Keratinocyte (primary cell): ENCODE data around the gene TSR3. TPM values are rescaled to one million over a fixed set of nuclear protein-coding genes. Genes with fewer than 3 reads are reported as not detected.

ENCODE experiments used
- DNase-seq: peaks from one replicate; pipeline ENCODE4 v3.0.0-alpha.2; 2011; ENCODE audit warnings: low read depth, missing footprints, low spot score
- FAIRE-seq: peaks from 2 replicates; lab custom pipeline; 2011; peaks lifted over from hg19 to GRCh38; lab: Jason Lieb, UNC
- H2AFZ ChIP-seq: 2 replicates; pipeline ENCODE4 v1.6.0; 2012; ENCODE audit warnings: low read length, control low read depth, inconsistent platforms; ENCODE audit not compliant: control insufficient read depth
- H3K27ac ChIP-seq: 2 replicates; pipeline ENCODE4 v1.5.1; 2011; ENCODE audit warnings: low read length; ENCODE audit not compliant: control insufficient read depth, insufficient read depth
- H3K27me3 ChIP-seq: 3 replicates; pipeline ENCODE4 v1.6.0; 2011; ENCODE audit warnings: low read length; ENCODE audit not compliant: control insufficient read depth, insufficient read depth; ENCODE audit errors: extremely low read depth
- H3K36me3 ChIP-seq, 2 experiments: 2 replicates in 1 of 2; 3 replicates in 1 of 2; pipeline ENCODE4 v1.5.1; 2011; ENCODE audit warnings: low read length in 2 of 2, mild to moderate bottlenecking in 1 of 2; ENCODE audit not compliant: control insufficient read depth in 2 of 2, insufficient read depth in 2 of 2; ENCODE audit errors: extremely low read depth in 1 of 2
- H3K4me1 ChIP-seq: 3 replicates; pipeline ENCODE4 v1.5.1; 2011; ENCODE audit warnings: low read length; ENCODE audit not compliant: control insufficient read depth, insufficient read depth; ENCODE audit errors: extremely low read depth
- H3K4me2 ChIP-seq: 3 replicates; pipeline ENCODE4 v1.6.0; 2011; ENCODE audit warnings: low read depth, low read length; ENCODE audit not compliant: control insufficient read depth, insufficient read depth; ENCODE audit errors: extremely low read depth
- H3K4me3 ChIP-seq, 3 experiments: fragments of 200-600 bp in 1 of 3; sonication (generic) in 1 of 3; 2 replicates in 2 of 3; 3 replicates in 1 of 3; pipeline ENCODE4 v1.5.1; 2011 to 2016; ENCODE audit warnings: low read length in 3 of 3, mild to moderate bottlenecking in 3 of 3, control low read depth in 2 of 3, inconsistent platforms in 1 of 3, low read depth in 1 of 3, mixed read lengths in 1 of 3, mixed run types in 1 of 3, moderate library complexity in 1 of 3; ENCODE audit not compliant: control insufficient read depth in 2 of 3, insufficient read depth in 2 of 3; ENCODE audit errors: extremely low read depth in 1 of 3
- H3K79me2 ChIP-seq: 2 replicates; pipeline ENCODE4 v1.6.0; 2012; ENCODE audit warnings: low read length; ENCODE audit not compliant: control insufficient read depth, insufficient read depth
- H3K9ac ChIP-seq: 3 replicates; pipeline ENCODE4 v1.6.0; 2011; ENCODE audit warnings: low read length; ENCODE audit not compliant: control insufficient read depth, insufficient read depth; ENCODE audit errors: extremely low read depth
- H3K9me1 ChIP-seq: 3 replicates; pipeline ENCODE4 v1.6.0; 2011; ENCODE audit warnings: low read length; ENCODE audit not compliant: control insufficient read depth, insufficient read depth; ENCODE audit errors: extremely low read depth
- H3K9me3 ChIP-seq: 2 replicates; pipeline ENCODE4 v1.5.1; 2012; ENCODE audit warnings: low read depth, low read length; ENCODE audit not compliant: control insufficient read depth
- H4K20me1 ChIP-seq: 3 replicates; pipeline ENCODE4 v1.6.0; 2011; ENCODE audit warnings: low read length; ENCODE audit not compliant: control insufficient read depth, insufficient read depth; ENCODE audit errors: extremely low read depth
- EZH2 ChIP-seq: IDR thresholded peaks from one replicate; pipeline ENCODE4 v1.6.1; 2012; ENCODE audit warnings: inconsistent platforms, mild to moderate bottlenecking, low read length, moderate library complexity
- dilution Hi-C: fragments of 300-500 bp; cut with MboI; formaldehyde crosslinking; loops from one replicate; pipeline ENCODE4 v1.7.0; 2020; ENCODE audit warnings: low sequenced_read_pairs; ENCODE audit not compliant: extremely low pct_ligation_motif_present
- polyA plus RNA-seq, 5 experiments: library from polyadenylated mRNA; depleted of rRNA in 3 of 5; stranded (reverse) in 3 of 5; stranded (forward) in 1 of 5; unstranded in 1 of 5; fragments of >200 nt; gene quantifications; 1 replicate in 1 of 5; 2 replicates in 3 of 5; 3 replicates in 1 of 5; pipeline versions ENCODE4 v1.2.1 to v1.2.3, GENCODE V29; 2011 to 2012; ENCODE audit warnings: missing spikeins in 2 of 5, low read depth in 1 of 5, low replicate concordance in 1 of 5
- TF ChIP-seq, protein P1 (sequence below), 3 experiments: IDR thresholded peaks in 1 of 3; conservative IDR thresholded peaks in 1 of 3; optimal IDR thresholded peaks in 1 of 3; 2 replicates in 2 of 3; 3 replicates in 1 of 3; pipeline versions ENCODE3 to v1.5.1; 2011; ENCODE audit warnings: low read length in 3 of 3, mild to moderate bottlenecking in 3 of 3, moderate library complexity in 2 of 3, control low read depth in 1 of 3, inconsistent platforms in 1 of 3; ENCODE audit not compliant: insufficient read depth in 2 of 3; ENCODE audit errors: extremely low read depth in 1 of 3

The TSR3 gene
- polyA plus RNA-seq, 1 donor (not counting 4 experiments of a cell fraction or from before 2014, with no cell fraction given): 33.0 TPM

DNA sequence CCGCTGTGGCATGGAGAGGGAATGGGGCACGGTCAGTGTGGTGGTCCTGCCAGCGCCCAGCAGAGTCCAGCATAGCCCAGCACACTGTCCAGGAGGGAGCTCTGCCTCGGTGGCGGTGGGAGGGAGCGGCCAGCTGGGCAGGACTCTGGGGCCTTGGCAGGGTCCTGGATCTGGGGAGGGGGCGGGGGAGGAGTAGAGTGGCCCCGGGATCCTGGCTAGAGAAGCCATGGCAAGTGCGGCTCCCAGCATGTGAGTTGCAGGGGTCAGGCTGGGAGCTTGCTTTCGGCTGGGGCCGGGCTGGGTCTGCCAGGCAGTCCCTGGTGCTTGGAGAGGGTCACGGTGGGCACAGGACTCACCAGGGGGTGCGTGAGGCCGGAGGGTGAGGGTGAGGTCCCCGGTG lies 3.9 kb upstream of the TSR3 start:
- Histone ChIP-seq H2AFZ (no peak overlapping the region), H3K36me3 (peaks cover 0 to 1% of the 10 kb centered on the region in 2 experiments), H3K4me2 (no peak overlapping the region), H3K9me3 (no peaks in the 10 kb centered on the region), H3K9ac (no peak overlapping the region), H3K4me1 (peaks cover 14% of the 10 kb centered on the region), H4K20me1 (no peaks in the 10 kb centered on the region), H3K27ac (no peak overlapping the region), H3K4me3 (no peak overlapping the region), H3K27me3 (no peaks in the 10 kb centered on the region), H3K9me1 (peaks cover 4% of the 10 kb centered on the region), H3K79me2 (peaks cover 65% of the 10 kb centered on the region)
- FAIRE-seq (no peak), DNase-seq (no peak)
- dilution Hi-C loops: no loop called here
- TF ChIP-seq, protein P1, sequence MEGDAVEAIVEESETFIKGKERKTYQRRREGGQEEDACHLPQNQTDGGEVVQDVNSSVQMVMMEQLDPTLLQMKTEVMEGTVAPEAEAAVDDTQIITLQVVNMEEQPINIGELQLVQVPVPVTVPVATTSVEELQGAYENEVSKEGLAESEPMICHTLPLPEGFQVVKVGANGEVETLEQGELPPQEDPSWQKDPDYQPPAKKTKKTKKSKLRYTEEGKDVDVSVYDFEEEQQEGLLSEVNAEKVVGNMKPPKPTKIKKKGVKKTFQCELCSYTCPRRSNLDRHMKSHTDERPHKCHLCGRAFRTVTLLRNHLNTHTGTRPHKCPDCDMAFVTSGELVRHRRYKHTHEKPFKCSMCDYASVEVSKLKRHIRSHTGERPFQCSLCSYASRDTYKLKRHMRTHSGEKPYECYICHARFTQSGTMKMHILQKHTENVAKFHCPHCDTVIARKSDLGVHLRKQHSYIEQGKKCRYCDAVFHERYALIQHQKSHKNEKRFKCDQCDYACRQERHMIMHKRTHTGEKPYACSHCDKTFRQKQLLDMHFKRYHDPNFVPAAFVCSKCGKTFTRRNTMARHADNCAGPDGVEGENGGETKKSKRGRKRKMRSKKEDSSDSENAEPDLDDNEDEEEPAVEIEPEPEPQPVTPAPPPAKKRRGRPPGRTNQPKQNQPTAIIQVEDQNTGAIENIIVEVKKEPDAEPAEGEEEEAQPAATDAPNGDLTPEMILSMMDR (optimal IDR thresholded peaks at IDR 0.05 in 1 of 3, IDR thresholded peaks at IDR 0.05 in 1 of 3, conservative IDR thresholded peaks at IDR 0.05 in 1 of 3; ENCODE audit: extremely low read depth in 1 of 3, insufficient read depth in 2 of 3, low read length in 3 of 3): no peak
- TF ChIP-seq EZH2: no peak

DNA sequence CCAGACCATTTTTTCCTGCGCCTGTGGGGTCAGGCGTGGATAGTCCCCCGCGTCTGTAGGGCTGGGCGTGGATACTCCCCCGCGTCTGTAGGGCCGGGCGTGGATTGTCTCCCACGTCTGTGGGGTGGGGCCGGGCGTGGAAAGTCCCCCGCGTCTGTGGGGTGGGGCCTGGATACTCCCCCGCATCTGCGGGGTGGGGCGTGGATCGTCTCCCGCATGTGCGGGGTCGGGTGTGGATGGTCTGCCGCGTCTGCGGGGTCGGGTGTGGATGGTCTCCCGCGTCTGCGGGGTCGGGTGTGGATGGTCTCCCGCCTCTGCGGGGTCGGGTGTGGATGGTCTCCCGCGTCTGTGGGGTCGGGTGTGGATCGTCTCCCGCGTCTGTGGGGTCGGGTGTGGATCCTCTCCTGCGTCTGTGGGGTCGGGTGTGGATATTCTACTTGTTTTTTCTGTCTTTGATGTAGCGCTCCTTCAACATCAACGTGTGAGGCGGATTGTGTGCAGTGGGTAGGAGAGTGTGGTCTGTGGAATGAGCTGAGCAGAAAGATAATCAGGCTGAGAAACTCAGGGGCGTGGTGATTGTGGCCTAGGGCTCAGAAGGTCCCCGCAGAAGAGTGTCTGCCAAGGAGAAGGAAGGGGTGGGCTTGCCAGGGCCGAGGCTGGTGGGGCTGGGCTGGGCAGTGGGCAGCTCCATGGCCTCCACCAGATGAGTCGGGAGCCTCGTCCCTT lies 3.3 kb upstream of the TSR3 start:
- no peak overlapping the region for H3K4me2 ChIP-seq
- H3K4me3 ChIP-seq: no peak overlapping the region
- H3K9ac ChIP-seq: no peak overlapping the region
- dilution Hi-C loops: no loop called here
- peaks cover 69% of the 10 kb centered on the region for H3K79me2 ChIP-seq
- no peak for DNase-seq
- H3K36me3 ChIP-seq: peaks cover 3 to 4% of the 10 kb centered on the region in 2 experiments
- no peaks in the 10 kb centered on the region for H3K9me3 ChIP-seq
- H3K9me1 ChIP-seq: peaks cover 4% of the 10 kb centered on the region
- peaks cover 18% of the 10 kb centered on the region for H3K4me1 ChIP-seq
- no peak for TF ChIP-seq EZH2
- TF ChIP-seq, protein P1 (optimal IDR thresholded peaks at IDR 0.05 in 1 of 3, IDR thresholded peaks at IDR 0.05 in 1 of 3, conservative IDR thresholded peaks at IDR 0.05 in 1 of 3; ENCODE audit: extremely low read depth in 1 of 3, insufficient read depth in 2 of 3, low read length in 3 of 3): no peak
- no peaks in the 10 kb centered on the region for H3K27me3 ChIP-seq
- FAIRE-seq: no peak
- H4K20me1 ChIP-seq: no peaks in the 10 kb centered on the region
- no peak overlapping the region for H3K27ac ChIP-seq
- no peak overlapping the region for H2AFZ ChIP-seq
